ENCODE data around the gene HSPA2. TPM values are rescaled to one million over a fixed set of nuclear protein-coding genes. Genes with fewer than 3 reads are reported as not detected.

Gene HSPA2
- total and polyA plus RNA-seq, 2 experiments from 2014 or later = 0.93 to 2.4 TPM

- peaks cover 5% of the 10 kb centered on the region for H3K4me1 ChIP-seq (ENCODE audit: low read depth)
- TF ChIP-seq, protein P1, sequence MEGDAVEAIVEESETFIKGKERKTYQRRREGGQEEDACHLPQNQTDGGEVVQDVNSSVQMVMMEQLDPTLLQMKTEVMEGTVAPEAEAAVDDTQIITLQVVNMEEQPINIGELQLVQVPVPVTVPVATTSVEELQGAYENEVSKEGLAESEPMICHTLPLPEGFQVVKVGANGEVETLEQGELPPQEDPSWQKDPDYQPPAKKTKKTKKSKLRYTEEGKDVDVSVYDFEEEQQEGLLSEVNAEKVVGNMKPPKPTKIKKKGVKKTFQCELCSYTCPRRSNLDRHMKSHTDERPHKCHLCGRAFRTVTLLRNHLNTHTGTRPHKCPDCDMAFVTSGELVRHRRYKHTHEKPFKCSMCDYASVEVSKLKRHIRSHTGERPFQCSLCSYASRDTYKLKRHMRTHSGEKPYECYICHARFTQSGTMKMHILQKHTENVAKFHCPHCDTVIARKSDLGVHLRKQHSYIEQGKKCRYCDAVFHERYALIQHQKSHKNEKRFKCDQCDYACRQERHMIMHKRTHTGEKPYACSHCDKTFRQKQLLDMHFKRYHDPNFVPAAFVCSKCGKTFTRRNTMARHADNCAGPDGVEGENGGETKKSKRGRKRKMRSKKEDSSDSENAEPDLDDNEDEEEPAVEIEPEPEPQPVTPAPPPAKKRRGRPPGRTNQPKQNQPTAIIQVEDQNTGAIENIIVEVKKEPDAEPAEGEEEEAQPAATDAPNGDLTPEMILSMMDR (IDR thresholded peaks at IDR 0.05; ENCODE audit: low read depth, low read length) = no peak
- no peaks in the 10 kb centered on the region for H3K9me3 ChIP-seq (ENCODE audit: low read depth)
- no peak overlapping the region for H3K27ac ChIP-seq
- no peak for DNase-seq (ENCODE audit: low read depth in 1 of 2, low spot score in 1 of 2)
- peaks cover 13% of the 10 kb centered on the region for H3K36me3 ChIP-seq
- H3K27me3 ChIP-seq = no peaks in the 10 kb centered on the region
- no peak overlapping the region for H3K4me3 ChIP-seq
Observed at GRCh38 chr14:64518229-64518628, 22.3 kb upstream of the HSPA2 start.

DNA sequence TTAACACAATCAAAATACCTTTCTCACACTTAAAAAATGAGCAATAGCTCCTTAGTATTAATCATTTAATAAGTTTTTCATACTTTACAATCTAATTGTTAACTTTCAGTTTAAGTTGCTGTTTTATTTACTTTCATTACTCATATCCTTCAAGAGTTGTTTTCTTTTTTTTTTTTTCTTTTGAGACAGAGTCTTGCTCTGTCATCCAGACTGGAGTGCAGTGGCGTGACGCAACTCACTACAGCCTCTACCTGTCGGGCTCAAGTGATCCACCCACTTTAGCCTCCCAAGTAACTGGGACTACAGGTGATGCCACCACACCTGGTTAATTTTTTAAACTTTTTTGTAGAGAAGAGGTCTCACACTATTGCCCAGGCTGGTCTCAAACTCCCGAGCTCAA, 19.8 kb upstream of the HSPA2 start:
- peaks cover 17% of the 10 kb centered on the region for H3K36me3 ChIP-seq
- H3K27ac ChIP-seq = no peak overlapping the region
- no peak overlapping the region for H3K4me3 ChIP-seq
- DNase-seq (ENCODE audit: low read depth in 1 of 2, low spot score in 1 of 2) = no peak
- H3K27me3 ChIP-seq = no peaks in the 10 kb centered on the region
- H3K4me1 ChIP-seq (ENCODE audit: low read depth) = no peaks in the 10 kb centered on the region
- TF ChIP-seq, protein P1 (IDR thresholded peaks at IDR 0.05; ENCODE audit: low read depth, low read length) = no peak
- H3K9me3 ChIP-seq (ENCODE audit: low read depth) = no peaks in the 10 kb centered on the region

- peaks cover 17% of the 10 kb centered on the region for H3K36me3 ChIP-seq
- DNase-seq (ENCODE audit: low read depth in 1 of 2, low spot score in 1 of 2) = no peak
- H3K27me3 ChIP-seq = no peaks in the 10 kb centered on the region
- H3K4me1 ChIP-seq (ENCODE audit: low read depth) = no peaks in the 10 kb centered on the region
- no peaks in the 10 kb centered on the region for H3K9me3 ChIP-seq (ENCODE audit: low read depth)
- no peak overlapping the region for H3K27ac ChIP-seq
- TF ChIP-seq, protein P1 (IDR thresholded peaks at IDR 0.05; ENCODE audit: low read depth, low read length) = no peak
- H3K4me3 ChIP-seq = no peak overlapping the region
Observed at GRCh38 chr14:64522591-64523355, 17.8 kb upstream of the HSPA2 start.

- Histone ChIP-seq H3K27me3 (no peaks in the 10 kb centered on the region), H3K27ac (no peak overlapping the region), H3K4me1 (ENCODE audit: low read depth) (no peaks in the 10 kb centered on the region), H3K9me3 (ENCODE audit: low read depth) (no peaks in the 10 kb centered on the region), H3K36me3 (peaks cover 17% of the 10 kb centered on the region), H3K4me3 (no peak overlapping the region)
- TF ChIP-seq, protein P1 (IDR thresholded peaks at IDR 0.05; ENCODE audit: low read depth, low read length) = no peak
- no peak for DNase-seq (ENCODE audit: low read depth in 1 of 2, low spot score in 1 of 2)
Observed at GRCh38 chr14:64525354-64525753, 15.2 kb upstream of the HSPA2 start.

GRCh38 chr14:64531567-64531966, 9.0 kb upstream of the HSPA2 start:
- H3K27ac ChIP-seq = no peak overlapping the region
- no peak overlapping the region for H3K4me3 ChIP-seq
- no peaks in the 10 kb centered on the region for H3K9me3 ChIP-seq (ENCODE audit: low read depth)
- H3K27me3 ChIP-seq = no peaks in the 10 kb centered on the region
- no peaks in the 10 kb centered on the region for H3K36me3 ChIP-seq
- H3K4me1 ChIP-seq (ENCODE audit: low read depth) = no peaks in the 10 kb centered on the region
- TF ChIP-seq, protein P1 (IDR thresholded peaks at IDR 0.05; ENCODE audit: low read depth, low read length) = no peak
- DNase-seq (ENCODE audit: low read depth in 1 of 2, low spot score in 1 of 2) = no peak
